ENCODE results near the gene EPHA2. TPM values are rescaled to one million over a fixed set of nuclear protein-coding genes. Genes with fewer than 3 reads are reported as not detected.

The EPHA2 gene
- total and polyA plus RNA-seq, 7 experiments from 2014 or later, result 0.30 to 0.61 (median 0.59) TPM; not detected in 4

DNA sequence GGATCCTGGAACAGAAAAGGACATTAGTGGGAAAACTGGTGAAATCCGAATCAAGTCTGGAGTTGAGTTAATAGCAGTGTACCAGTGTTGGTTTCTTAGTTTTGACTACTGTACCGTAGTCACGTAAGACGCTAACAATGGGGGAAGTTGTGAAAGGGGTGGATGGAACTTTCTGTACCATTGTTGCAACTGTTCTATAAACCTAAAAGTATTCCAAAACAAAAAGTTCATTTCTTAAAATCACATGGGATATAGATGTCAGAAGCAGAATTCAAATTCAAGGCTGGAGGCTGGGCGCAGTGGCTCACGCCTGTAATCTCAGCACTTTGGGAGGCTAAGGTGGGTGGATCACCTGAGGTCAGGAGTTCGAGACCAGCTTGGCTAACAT is 39.6 kb upstream of the EPHA2 start:
- Mint-ChIP-seq H3K27me3 (peaks cover 0 to 8% (median 0%) of the 10 kb centered on the region in 5 donors), H3K36me3 (peaks cover 0 to 11% (median 4%) of the 10 kb centered on the region in 5 donors), H3K9me3 (no peaks in the 10 kb centered on the region), H3K4me3 (no peak overlapping the region), H3K4me1 (peaks cover 0 to 16% (median 0%) of the 10 kb centered on the region in 7 donors), H3K27ac (no peak overlapping the region)
- Histone ChIP-seq H3K27me3 (ENCODE audit: control insufficient read depth in 2 of 2, insufficient read depth in 2 of 2, low read length in 2 of 2) (no peaks in the 10 kb centered on the region), H3K9me3 (ENCODE audit: control insufficient read depth in 2 of 3, low read length in 3 of 3) (no peaks in the 10 kb centered on the region), H3K27ac (ENCODE audit: low read depth, low read length) (no peak overlapping the region), H3K36me3 (ENCODE audit: control insufficient read depth in 2 of 3, insufficient read depth in 3 of 3, low read length in 3 of 3) (peaks cover 0 to 11% (median 0%) of the 10 kb centered on the region in 3 experiments), H3K4me1 (ENCODE audit: control insufficient read depth in 2 of 2, insufficient read depth in 2 of 2, low read length in 2 of 2) (no peaks in the 10 kb centered on the region), H3K4me3 (ENCODE audit: low read length) (no peak overlapping the region)
- ChIA-PET CTCF (no interaction called here), POLR2A (no interaction called here)
- no peak for ATAC-seq
- intact Hi-C loops (cut with micrococcal nuclease), result no loop called here
- DNase-seq, result no peak

DNA sequence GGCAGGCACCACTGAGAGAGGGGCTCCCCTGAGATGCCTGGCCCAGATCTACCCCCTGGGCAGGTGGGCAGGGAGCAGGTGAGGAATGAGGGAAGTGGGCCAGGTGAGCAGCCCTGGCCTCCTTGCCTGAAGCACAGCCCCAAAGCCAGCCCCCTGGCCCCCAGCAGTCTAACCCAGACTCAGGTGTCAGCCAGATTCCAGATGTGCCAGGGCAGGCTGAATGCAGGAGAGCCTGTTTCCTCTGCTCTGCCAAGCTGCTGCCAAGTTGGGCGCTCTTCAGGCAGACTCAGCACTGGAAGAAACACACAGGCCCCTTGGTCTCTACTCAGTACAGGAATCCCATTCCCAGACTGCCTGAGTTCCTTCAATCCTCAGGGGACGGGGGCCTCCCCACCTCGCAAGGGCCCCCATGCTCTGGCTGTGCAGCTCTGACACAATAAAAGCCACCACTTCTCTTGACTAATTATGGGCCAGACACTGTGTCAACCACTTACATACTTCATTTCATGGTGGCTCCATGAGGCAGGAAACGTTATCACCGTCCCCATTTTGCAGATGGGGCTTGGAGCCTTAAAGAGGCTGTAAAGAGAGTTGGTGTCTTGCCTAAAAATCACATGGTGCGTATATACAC is 36.2 kb upstream of the EPHA2 start:
- no peaks in the 10 kb centered on the region for H3K9me3 Mint-ChIP-seq

DNA sequence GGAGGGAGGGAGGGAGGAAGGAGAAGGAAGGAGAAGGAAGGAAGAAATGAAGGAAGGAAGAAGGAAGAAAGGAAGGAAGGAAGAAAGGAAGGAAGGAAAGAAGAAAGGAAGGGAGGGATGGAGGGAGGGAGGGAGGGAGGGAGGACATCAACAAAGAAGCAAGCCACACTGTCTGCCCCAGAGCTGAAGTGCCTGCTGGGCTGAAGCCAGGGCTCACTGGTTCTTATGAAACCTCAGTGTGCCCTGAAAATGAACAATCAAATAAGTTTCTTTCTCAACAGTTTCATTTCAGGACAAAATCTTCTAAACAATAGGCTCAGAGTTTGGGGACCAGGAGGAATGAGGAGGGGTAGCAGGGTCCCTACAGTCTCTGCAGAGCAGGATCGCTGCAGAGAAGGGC is 35.4 kb upstream of the EPHA2 start:
- peaks cover 0 to 14% (median 0%) of the 10 kb centered on the region in 5 donors for H3K27me3 Mint-ChIP-seq
- Histone ChIP-seq H3K36me3 (ENCODE audit: control insufficient read depth in 2 of 3, insufficient read depth in 3 of 3, low read length in 3 of 3) (no peaks in the 10 kb centered on the region), H3K27me3 (ENCODE audit: control insufficient read depth in 2 of 2, insufficient read depth in 2 of 2, low read length in 2 of 2) (no peaks in the 10 kb centered on the region), H3K4me3 (ENCODE audit: low read length) (no peak overlapping the region), H3K4me1 (ENCODE audit: control insufficient read depth in 2 of 2, insufficient read depth in 2 of 2, low read length in 2 of 2) (peaks cover 0 to 4% of the 10 kb centered on the region in 2 donors), H3K9me3 (ENCODE audit: control insufficient read depth in 2 of 3, low read length in 3 of 3) (no peaks in the 10 kb centered on the region), H3K27ac (ENCODE audit: low read depth, low read length) (no peak overlapping the region)
- no peak overlapping the region for H3K4me3 Mint-ChIP-seq
- ATAC-seq, result no peak
- peaks cover 0 to 7% (median 0%) of the 10 kb centered on the region in 7 donors for H3K4me1 Mint-ChIP-seq
- DNase-seq, result no peak
- POLR2A ChIA-PET, result no interaction called here
- H3K9me3 Mint-ChIP-seq, result no peaks in the 10 kb centered on the region
- H3K36me3 Mint-ChIP-seq, result peaks cover 0 to under 1% (median 0%) of the 10 kb centered on the region in 5 donors
- intact Hi-C loops (cut with micrococcal nuclease), result no loop called here
- CTCF ChIA-PET, result interaction anchor here (10.9 kb wide), 1 partner anchor 113 kb away, joined by 240 read pairs; the partner anchor contains the start of gene FAM131C
- H3K27ac Mint-ChIP-seq, result no peak overlapping the region

More for the DNA sequence above, 36.2 kb upstream of the EPHA2 start:
- peaks cover 0 to 4% of the 10 kb centered on the region in 2 donors for H3K4me1 ChIP-seq (ENCODE audit: control insufficient read depth in 2 of 2, insufficient read depth in 2 of 2, low read length in 2 of 2)
- ATAC-seq, result no peak
- intact Hi-C loops (cut with micrococcal nuclease), result no loop called here
- POLR2A ChIA-PET, result no interaction called here
- CTCF ChIA-PET, result interaction anchor here (10.9 kb wide), 1 partner anchor 114 kb away, joined by 240 read pairs; the partner anchor contains the start of gene FAM131C
- no peak overlapping the region for H3K4me3 ChIP-seq (ENCODE audit: low read length)
- peaks cover 0 to 16% (median 0%) of the 10 kb centered on the region in 5 donors for H3K27me3 Mint-ChIP-seq
- peaks cover 0 to 7% (median 0%) of the 10 kb centered on the region in 7 donors for H3K4me1 Mint-ChIP-seq
- DNase-seq, result no peak
- no peaks in the 10 kb centered on the region for H3K36me3 ChIP-seq (ENCODE audit: control insufficient read depth in 2 of 3, insufficient read depth in 3 of 3, low read length in 3 of 3)
- H3K27ac Mint-ChIP-seq, result no peak overlapping the region
- H3K27ac ChIP-seq (ENCODE audit: low read depth, low read length), result no peak overlapping the region
- no peak overlapping the region for H3K4me3 Mint-ChIP-seq
- H3K9me3 ChIP-seq (ENCODE audit: control insufficient read depth in 2 of 3, low read length in 3 of 3), result no peaks in the 10 kb centered on the region
- no peaks in the 10 kb centered on the region for H3K27me3 ChIP-seq (ENCODE audit: control insufficient read depth in 2 of 2, insufficient read depth in 2 of 2, low read length in 2 of 2)
- H3K36me3 Mint-ChIP-seq, result peaks cover 0 to 6% (median 0%) of the 10 kb centered on the region in 5 donors

DNA sequence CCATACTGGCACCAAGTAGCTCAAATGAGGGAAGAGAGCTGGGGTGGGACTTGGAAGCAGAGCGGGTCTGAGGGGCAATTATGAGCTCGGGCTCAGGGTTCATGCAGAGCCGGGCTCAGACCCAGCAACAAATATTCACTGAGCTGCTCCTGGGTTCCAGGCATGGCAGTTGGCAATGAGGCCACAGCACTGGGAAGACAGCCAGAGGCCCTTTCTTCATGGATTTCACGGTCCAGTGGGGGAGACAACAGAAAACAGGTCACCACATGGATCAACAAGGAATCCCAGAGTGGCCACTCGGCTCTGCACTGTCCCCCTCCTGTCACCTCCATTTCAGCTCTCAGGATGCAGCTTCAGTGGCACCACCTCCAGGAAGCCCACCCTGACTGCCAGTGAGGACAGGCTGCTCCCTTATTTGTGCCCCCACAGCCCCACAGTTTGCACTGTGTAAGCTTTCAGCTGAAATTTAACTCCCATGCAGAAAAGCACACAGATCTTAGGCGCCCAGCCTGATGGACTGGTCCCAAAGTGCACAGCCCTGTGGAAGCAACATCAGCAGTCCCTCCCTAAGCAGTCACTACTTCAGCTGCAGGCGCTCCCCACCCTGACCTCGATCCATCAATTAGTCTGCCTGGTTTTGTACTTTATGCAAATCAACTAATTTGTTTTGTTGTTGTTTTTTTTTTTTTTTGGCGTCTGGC is 34.2 kb upstream of the EPHA2 start:
- ATAC-seq, result no peak
- Mint-ChIP-seq H3K27me3 (peaks cover 0 to 13% (median 0%) of the 10 kb centered on the region in 5 donors), H3K4me1 (peaks cover 0 to 7% (median 0%) of the 10 kb centered on the region in 7 donors), H3K36me3 (no peaks in the 10 kb centered on the region), H3K4me3 (no peak overlapping the region), H3K9me3 (no peaks in the 10 kb centered on the region), H3K27ac (no peak overlapping the region)
- H3K4me3 ChIP-seq (ENCODE audit: low read length), result no peak overlapping the region
- H3K36me3 ChIP-seq (ENCODE audit: control insufficient read depth in 2 of 3, insufficient read depth in 3 of 3, low read length in 3 of 3), result no peaks in the 10 kb centered on the region
- intact Hi-C loops (cut with micrococcal nuclease), result no loop called here
- POLR2A ChIA-PET, result no interaction called here
- H3K4me1 ChIP-seq (ENCODE audit: control insufficient read depth in 2 of 2, insufficient read depth in 2 of 2, low read length in 2 of 2), result peaks cover 0 to 4% of the 10 kb centered on the region in 2 donors
- no peak for DNase-seq
- H3K27ac ChIP-seq (ENCODE audit: low read depth, low read length), result no peak overlapping the region
- no peaks in the 10 kb centered on the region for H3K9me3 ChIP-seq (ENCODE audit: control insufficient read depth in 2 of 3, low read length in 3 of 3)
- CTCF ChIA-PET, result interaction anchor here (0.5 to 10.9 kb wide), 3 partner anchors 55 to 189 kb away, joined by 3 to 240 read pairs (median 4); partner anchors contain the start of gene FAM131C
- no peaks in the 10 kb centered on the region for H3K27me3 ChIP-seq (ENCODE audit: control insufficient read depth in 2 of 2, insufficient read depth in 2 of 2, low read length in 2 of 2)

DNA sequence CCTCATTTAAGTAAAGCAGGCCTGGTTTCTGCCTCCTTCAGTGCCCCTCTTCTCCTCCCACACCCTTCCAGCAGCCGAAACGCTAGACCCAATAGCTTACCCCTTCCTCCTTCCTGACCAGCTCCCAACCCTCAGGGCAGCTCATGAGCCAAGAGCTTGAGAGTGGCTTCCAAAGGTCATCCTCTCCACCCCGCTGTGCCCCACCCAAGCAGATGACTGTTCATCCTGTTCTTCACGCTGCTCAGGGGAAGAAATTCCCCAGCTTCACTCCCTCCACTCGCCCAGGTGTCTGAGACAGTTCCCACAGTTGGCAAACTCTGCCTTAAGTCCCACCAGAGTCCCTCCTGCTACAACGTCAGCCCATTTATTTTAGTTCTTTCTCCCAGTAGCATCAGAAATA is 33.1 kb upstream of the EPHA2 start:
- no peaks in the 10 kb centered on the region for H3K36me3 ChIP-seq (ENCODE audit: control insufficient read depth in 2 of 3, insufficient read depth in 3 of 3, low read length in 3 of 3)
- CTCF ChIA-PET, result interaction anchor here (1.4 to 10.9 kb wide), 2 partner anchors 10 to 111 kb away, joined by 5 to 240 read pairs; partner anchors contain the start of gene FAM131C
- no peak overlapping the region for H3K4me3 Mint-ChIP-seq
- H3K4me1 ChIP-seq (ENCODE audit: control insufficient read depth in 2 of 2, insufficient read depth in 2 of 2, low read length in 2 of 2), result peaks cover 0 to 4% of the 10 kb centered on the region in 2 donors
- peaks cover 0 to 13% (median 0%) of the 10 kb centered on the region in 5 donors for H3K27me3 Mint-ChIP-seq
- no peak overlapping the region for H3K4me3 ChIP-seq (ENCODE audit: low read length)
- no peaks in the 10 kb centered on the region for H3K36me3 Mint-ChIP-seq
- H3K27me3 ChIP-seq (ENCODE audit: control insufficient read depth in 2 of 2, insufficient read depth in 2 of 2, low read length in 2 of 2), result no peaks in the 10 kb centered on the region
- peak overlapping the region in 1 of 9 donors; percentile 76 for H3K27ac Mint-ChIP-seq
- no peaks in the 10 kb centered on the region for H3K9me3 Mint-ChIP-seq
- ATAC-seq, result no peak
- no peak overlapping the region for H3K27ac ChIP-seq (ENCODE audit: low read depth, low read length)
- no peak for DNase-seq
- peaks cover 0 to 7% (median 0%) of the 10 kb centered on the region in 7 donors for H3K4me1 Mint-ChIP-seq
- no peaks in the 10 kb centered on the region for H3K9me3 ChIP-seq (ENCODE audit: control insufficient read depth in 2 of 3, low read length in 3 of 3)
- intact Hi-C loops (cut with micrococcal nuclease), result no loop called here
- POLR2A ChIA-PET, result no interaction called here

DNA sequence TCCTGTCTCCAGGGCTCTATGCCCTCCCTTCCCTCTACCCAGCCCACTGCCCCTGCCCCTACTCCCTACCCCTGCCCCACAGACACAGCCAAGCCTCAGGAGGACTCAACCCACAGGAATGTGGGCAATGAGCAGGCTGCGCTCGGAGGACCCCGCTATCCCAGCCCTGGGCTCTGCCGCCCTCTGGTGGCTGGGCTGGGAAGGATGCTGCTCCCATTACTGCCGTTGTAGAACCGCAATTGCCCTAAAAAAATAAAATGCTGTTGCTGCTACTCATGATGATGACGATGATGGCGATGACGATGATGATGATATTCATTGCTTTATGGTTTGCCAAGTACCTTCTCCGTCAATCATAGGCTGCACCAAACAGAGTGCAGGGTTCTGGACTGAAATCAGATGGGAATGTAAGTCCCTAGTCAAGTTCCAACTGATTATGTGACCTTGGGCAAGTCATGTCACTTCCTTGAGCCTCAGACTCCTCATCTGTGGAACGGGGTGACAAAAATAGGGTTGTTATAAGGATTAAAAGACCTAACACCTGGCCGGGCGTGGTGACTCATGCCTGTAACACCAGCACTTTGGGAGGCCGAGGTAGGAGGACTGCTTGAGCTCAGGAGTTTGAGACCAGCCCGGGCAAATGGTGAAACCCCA is 32.0 kb upstream of the EPHA2 start:
- peak; percentile 59 to 87 (median 75) for DNase-seq
- Histone ChIP-seq H3K4me1 (ENCODE audit: control insufficient read depth in 2 of 2, insufficient read depth in 2 of 2, low read length in 2 of 2) (peaks cover 0 to 4% of the 10 kb centered on the region in 2 donors), H3K36me3 (ENCODE audit: control insufficient read depth in 2 of 3, insufficient read depth in 3 of 3, low read length in 3 of 3) (no peaks in the 10 kb centered on the region), H3K9me3 (ENCODE audit: control insufficient read depth in 2 of 3, low read length in 3 of 3) (no peaks in the 10 kb centered on the region), H3K27ac (ENCODE audit: low read depth, low read length) (no peak overlapping the region), H3K4me3 (ENCODE audit: low read length) (no peak overlapping the region), H3K27me3 (ENCODE audit: control insufficient read depth in 2 of 2, insufficient read depth in 2 of 2, low read length in 2 of 2) (no peaks in the 10 kb centered on the region)
- intact Hi-C loops (cut with micrococcal nuclease), result loop anchor here (1.0 to 2.0 kb wide), 5 partner anchors 29 to 179 kb away; no protein-coding TSS in a partner anchor
- Mint-ChIP-seq H3K4me1 (peaks cover 0 to 7% (median 0%) of the 10 kb centered on the region in 7 donors), H3K36me3 (no peaks in the 10 kb centered on the region), H3K4me3 (no peak overlapping the region), H3K27me3 (peaks cover 0 to 13% (median 0%) of the 10 kb centered on the region in 5 donors), H3K9me3 (no peaks in the 10 kb centered on the region), H3K27ac (no peak overlapping the region)
- ChIA-PET CTCF (interaction anchor here (0.9 to 10.9 kb wide), 6 partner anchors 9 to 178 kb away, joined by 3 to 240 read pairs (median 4); partner anchors contain the start of gene FAM131C), POLR2A (no interaction called here)
- ATAC-seq, result peak; percentile 94
